NCI-H1105 treated with DMSO at 0.1 percent for 48 hours (cell line): ENCODE measurements around the gene ANKRD34C.

Experiments used
- DNase-seq: peaks from one replicate; lab custom pipeline; 2025; lab: John Stamatoyannopoulos, UW

ANKRD34C gene

DNA sequence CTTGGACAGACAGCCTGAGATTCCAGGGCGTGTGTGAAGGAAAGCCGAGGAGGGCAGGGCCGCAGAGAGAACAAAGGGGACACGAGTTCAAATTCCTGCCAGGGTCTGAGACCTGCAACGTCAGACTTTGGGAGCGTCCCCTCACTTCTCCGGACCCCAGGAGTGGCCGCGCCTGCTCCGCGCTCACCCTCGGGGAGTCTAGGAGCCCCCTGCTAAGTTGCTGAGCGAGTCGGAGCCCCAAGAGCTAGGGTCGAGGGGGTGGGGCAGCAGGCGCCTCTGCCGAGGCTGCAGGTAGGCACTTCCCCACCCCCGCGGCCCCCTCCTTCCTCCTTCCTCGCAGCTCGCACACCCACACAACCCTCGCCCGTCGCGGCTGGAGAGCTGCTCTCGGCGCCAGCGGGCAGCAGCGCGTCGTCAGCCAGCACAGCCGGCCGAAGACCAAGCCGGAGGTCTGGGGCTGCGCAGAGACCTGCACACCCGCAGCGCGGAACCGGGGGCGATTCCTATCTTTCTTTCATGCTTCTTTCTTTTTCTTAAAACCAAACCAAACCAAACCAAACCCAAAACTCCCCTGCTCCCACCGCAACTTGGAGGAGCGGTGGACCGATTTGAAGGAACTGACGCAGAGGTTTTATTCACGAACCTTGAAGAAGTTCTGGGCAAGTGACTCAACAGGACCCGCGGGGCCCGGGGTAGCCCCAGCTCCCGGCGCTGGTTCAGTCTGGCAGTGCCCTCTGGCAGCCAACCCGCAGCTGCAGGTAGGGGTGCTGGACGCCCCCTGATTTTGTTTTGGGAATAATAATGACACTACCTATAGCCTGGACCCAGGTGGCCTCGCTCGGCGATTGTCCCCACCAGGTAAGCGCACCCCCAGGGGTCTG, at the start of gene ANKRD34C:
TSS of gene ANKRD34C (plus strand) at position 352 of the 881 bp plus-strand sequence. CDS start 10,563 bp downstream, outside the sequence.
- peak; percentile 2 for DNase-seq

DNA sequence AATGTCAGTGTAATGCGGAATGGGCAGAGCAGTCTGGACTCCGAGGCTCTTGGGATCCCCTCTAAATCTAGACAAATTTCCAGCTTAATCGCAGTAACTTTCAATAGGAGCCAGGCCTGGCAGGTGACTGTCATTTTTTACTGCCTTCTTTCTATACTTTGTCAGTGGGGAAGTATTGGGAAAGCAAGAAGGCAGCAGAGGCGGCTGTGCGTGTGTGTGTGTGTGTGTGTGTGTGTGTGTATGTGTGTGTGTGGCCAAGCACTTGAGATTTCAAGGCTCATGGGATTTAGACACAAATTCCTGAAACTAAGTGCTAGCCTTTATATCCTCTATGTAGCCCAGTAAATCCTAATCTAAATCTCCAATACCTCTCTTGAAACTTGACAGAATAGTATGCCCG, 49.3 kb upstream of the ANKRD34C start:
- no peak for DNase-seq

DNA sequence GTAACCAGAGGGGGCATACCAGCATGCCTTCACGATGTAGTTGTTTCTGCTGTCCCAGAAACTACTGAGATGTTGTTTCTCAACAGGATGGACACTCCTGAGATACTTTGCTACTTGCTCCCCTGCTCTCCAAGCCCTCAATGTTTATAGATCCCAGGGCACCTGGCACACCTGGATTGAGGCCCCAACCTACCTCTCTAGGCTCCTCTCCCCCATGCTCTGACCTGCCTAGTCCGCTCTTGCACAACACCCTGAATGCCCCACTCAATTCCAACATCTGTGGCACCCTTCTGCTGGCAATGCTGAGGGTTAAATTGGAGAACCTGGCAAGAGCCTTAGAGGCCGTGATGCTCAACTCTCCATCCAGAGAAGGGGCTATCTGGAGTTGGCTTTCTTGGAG, 42.5 kb upstream of the ANKRD34C start:
- DNase-seq, result no peak

DNA sequence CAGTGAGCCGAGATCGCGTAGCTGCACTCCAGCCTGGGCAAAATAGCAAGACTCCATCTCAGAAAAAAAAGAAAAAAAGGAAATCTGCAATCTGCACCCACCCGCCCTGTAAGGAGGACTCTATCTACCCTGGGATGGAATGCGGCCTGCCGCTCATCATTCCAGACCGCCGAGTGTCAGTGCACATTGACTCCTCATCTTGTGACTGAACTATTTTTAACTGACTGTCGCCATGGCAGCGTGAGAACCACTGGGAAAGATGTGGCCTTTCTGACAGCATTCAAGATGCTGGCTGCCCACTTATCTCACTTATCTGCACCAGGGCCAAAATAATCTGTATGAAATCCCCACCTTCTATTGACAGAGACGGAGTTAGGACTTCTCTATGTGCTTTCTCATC, 38.8 kb upstream of the ANKRD34C start:
- DNase-seq, result no peak

DNA sequence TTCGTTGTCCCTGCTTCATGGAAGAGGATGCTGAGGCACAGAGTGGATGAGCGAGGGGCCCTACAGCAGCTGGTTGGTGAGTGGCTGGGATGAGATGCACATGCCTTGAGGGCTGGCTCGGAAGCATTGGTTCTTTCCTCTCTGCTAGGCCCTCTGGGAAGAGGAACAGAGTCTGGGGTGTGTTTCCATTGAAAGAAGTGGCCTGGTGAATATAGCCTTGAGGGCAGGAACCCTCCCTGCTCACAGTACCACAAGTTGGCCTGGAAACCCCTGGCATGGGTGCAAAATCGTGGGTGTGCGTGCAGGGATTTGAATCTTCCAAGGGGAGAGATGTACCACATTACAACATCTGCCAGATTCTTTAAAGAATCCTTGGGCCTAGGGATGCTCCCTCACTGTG, 37.6 kb upstream of the ANKRD34C start:
- DNase-seq, result no peak

DNA sequence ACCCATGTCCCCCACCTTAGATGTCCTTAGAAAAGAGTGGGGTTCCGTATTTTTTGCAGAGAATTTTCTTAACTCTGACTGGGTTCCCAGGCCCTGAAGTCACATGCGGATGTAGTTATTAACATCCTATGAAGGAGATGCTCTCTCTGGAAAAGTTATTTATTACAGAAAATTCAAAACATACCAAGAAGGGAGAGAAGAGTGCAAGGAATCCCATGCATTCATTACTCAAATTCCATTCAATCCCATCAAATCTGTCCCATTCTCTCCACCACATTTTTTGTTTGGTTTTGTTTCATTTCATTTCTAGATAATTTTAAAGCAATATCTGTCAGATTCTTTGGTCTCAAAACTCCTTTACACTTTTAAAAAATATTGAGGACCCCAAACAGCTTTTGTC, 34.3 kb upstream of the ANKRD34C start:
- no peak for DNase-seq

DNA sequence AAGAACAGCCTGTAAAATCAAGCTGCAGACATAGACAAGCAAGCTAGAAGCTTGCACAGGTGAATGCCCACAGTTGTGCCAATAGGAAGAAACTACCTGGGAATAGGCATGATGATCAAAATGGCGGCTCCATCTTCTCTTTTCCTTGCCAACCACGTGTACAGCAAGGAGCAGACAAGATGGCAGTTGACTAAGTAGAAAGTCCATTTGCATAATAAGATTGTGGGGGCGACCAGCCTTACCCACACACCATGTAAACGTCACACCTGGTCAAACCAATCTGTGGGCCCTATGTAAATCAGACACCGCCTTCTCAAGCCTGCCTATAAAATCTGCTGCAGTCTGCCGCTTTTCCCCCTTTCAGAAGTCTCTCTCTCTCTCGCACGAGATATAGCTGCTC, 25.1 kb upstream of the ANKRD34C start:
- no peak for DNase-seq

DNA sequence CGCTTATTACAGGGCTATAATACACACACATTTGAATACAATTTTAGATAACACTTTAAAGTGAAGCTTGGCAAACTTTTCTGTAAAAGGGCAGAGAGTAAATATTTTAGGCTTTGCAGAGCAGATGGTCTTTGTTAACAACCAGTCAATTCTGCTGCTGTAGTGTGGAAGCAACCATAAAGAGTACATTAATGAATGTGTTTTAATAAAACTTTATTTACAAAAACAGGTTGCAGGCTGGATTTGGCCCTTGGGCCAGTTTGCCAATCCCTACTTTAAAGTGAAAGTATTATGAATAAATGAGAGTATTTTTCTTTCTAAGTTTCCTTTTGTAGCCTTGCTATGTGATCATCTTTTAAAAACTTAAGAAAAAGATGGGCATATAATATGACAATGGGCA, 20.7 kb upstream of the ANKRD34C start:
- DNase-seq, result no peak

DNA sequence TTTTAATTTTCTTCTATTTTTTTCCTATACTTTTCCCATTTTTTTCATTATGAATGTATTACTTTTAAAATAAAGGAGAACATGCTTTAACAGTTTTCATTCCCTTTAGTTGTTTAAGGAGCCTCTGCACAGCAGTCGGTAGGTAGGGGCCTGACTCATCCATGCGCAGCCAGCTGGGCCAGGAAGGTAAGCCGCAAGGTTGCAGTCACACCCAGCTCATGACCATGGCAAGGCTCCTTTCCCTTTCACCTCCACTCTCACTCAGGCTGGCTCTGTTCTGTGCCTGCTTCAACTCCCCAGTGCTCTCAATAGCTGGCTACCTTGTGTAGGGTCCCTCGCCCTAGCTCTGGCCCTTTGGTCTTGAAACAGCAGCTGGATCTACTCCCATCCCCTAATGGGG, 17.4 kb upstream of the ANKRD34C start:
- DNase-seq, result no peak

DNA sequence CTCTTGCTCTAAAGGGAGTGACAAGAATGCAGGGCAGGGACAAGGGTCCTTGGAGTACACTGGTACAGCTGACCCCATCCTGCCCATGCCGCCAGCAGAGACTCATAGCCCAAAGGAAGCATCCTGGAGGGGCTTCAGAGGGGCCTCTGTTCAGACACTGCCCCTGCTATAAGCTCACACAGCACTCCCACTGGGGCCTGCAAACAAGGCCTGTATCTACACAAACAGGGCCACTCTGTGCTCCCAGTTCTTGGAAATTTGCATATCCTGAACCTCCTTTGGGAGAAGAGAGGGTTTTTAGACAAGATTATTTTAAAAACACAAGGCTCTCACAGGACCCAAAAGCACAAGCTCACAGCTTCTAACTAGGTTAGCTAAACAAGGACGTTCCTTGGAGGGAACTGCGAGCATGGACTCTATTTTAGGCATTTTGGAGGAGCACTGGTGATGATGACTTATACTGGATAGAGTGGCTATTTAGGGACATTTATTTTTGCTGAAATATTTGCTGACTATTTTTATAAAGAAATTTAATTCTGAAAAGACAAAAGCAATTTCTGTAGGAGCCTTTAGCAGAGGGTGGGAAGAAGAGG, 16.4 kb upstream of the ANKRD34C start:
- DNase-seq, result no peak

DNA sequence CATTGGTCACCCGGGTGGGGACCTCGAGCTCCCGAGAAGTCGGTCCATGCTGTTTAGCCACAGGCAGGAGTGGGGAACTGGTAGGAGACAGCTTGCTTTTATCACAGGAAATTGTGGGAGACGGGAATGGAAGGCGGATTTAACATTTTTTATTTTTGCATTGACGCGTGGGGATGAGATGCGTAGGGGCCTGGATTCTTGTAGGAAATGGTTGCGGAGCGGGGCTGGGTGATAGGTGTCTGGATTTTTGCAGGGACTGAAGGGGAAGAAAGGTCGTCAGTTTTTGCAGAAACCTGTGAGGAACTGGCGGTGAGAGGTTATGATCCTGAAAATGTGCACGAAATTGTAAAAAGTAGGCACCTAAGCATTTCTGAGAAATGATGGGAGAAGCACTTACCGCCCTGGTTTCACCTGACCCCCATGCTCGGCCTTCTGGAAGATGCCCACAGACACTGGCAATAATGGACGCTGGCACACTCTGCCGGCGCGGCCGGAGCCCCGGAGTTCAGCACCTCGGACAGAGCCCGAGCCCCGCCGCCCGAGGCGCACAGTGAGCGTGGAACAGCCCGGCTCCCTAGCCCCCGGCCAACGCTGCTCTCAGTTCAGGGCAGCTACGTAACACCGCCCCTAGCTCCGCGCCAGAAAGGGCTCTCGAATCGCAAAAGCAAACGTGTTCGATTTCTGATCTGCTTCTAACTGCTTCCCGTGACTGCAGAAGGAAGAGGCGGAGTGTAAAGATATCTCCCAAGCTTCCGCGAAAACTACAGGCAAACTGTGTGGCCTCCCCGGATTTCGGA, 928 bp downstream of the ANKRD34C start:
- DNase-seq, result no peak

DNA sequence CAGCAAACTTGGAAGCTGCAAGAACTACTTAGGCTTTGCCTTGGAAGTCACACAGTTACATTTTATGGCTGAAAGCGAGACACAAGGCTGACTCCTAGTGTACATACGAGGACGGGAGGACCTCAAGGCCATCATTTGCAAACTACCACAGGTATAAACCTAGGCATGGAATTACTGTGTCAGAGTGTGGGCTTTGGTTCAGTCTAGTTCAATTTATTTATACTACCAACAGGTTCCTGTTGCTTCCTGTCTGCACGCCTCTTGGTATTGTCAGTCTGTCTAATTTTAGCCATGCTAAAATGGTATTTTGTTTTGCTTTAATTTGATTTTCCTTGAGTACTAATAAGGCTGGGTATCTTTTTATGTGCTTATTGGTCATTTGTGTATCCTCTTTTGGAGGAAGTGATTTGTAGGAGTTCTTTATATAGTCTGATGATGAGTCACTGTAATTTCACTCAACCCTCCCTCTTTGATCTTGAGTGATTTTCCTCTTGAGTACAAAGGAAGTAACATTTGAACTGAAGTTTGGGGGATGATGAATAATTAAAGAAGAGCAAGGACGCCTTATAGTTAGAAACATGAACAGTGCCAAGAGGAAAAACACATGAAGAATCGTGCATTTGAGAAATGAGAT, 8.2 kb downstream of the ANKRD34C start:
- no peak for DNase-seq

DNA sequence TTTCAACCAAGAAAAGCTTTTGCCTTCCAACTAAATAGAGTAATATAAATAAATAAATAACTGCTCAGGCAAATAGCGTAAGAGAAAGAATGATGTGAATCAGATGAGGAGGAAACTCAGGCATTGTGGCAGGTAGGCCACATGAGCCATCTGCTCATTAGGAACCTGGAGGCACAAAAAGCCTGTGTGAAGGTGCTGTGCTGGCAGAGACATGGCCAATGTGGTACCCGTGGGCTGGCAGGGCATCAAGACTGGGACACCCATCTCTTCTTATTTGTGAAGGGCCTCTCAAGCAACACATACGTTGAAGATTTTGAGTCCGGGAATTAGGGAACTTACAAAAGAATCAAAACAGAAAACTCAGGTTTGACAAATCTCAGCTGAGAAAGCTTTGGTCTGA, 9.5 kb downstream of the ANKRD34C start:
- no peak for DNase-seq

DNA sequence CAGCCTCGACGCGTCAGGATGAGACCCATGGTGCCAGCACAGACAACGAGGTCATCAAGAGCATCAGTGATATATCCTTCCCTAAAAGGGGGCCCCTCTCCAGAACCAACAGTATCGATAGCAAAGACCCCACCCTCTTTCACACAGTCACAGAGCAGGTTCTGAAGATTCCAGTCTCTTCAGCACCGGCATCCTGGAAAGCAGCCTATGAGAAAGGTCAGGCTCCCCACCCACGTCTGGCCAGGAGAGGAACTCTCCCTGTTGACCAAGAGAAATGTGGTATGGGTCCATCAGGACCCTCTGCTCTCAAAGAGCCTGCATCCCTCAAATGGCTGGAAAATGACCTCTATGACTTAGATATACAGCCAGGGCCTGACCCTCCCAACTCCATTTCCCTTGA, 11.6 kb downstream of the ANKRD34C start:
- no peak for DNase-seq

DNA sequence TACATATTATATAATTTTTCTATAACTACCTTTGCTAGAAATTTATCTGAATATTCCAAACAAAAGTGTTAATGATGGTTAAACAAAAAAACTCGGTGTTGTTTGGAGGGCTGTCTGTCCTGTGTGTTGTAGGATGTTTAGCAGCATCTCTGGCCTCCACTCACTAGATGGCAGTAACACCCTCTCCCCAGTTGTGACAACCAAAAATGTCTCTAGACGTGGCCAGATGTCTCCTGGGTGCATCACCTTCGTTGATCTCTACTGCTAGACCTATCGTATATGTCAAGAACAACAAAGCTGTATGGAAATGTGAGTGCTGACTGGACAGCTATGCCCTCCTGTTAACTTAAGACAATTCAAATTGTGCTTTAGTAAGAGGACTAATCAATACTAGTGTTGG, 14.1 kb downstream of the ANKRD34C start:
- no peak for DNase-seq

DNA sequence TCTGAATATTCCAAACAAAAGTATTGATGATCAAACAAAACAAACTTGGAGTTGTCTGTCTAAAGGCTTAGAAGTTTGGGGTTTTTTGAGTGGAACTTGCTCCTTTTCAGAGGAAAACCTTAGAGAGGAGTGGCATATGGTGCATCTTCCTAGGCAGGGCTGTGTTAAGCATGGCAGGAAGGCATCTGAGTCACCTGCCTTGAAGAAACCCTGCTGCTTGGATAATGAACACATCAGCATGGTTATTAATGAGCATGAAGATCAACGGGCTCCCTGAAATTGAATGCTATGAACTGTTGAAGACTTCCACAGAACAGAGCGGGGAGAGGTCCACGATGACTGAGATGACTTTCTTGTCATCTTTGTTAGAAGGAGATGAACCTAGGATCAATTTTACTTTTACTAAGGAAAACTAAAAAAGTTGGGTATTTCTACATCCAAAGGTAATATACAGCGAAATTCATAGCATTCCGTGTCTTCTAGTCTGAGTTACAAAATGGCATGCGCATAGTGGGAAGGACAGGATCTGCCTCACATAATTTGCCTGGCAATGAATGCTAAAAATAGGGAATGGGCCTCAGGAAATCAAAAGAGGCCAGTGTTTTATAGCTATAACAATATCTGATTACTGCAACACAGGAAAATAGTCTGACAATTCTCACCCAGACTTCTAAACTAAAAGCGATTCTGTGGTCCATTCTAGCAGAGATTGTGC, 16.8 kb downstream of the ANKRD34C start:
- no peak for DNase-seq

DNA sequence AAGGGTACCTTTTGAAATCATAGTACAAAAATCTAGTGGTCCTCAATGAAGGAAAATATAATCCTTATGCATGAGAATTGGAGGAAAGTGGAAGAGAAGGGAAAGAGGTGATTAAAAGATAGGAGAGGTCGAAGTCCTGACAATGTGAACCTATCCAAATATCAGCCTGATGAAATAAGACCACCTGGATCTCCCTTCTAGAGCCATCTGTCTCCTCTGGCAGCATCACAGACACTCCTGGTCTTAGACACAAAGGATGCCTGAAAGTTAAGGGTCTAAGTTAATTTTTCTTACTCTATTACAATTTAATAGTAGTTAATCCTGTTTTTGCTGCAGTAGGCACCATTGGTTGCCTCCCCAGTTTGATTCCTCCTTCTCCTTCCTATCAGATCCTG, 17.3 kb downstream of the ANKRD34C start:
- no peak for DNase-seq

DNA sequence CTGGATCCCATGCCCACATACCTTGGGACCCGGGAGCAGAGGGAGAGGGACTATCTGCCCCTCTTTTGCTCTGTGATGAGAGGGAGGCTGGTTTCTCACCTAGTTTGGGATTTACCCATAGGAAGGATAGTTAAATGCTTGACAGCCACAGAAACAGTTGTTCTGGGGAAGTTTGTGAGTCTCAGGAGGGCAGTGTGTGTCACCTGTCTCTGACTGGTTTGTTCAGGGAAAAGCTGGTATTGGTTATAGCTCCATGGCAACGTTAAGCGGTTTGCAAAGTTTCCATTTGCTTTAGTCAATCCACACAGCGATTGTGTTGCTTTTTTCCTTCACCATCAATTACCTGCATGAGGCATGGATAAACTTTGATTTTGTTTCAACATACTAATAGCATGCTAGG, 24.7 kb downstream of the ANKRD34C start:
- DNase-seq, result no peak

DNA sequence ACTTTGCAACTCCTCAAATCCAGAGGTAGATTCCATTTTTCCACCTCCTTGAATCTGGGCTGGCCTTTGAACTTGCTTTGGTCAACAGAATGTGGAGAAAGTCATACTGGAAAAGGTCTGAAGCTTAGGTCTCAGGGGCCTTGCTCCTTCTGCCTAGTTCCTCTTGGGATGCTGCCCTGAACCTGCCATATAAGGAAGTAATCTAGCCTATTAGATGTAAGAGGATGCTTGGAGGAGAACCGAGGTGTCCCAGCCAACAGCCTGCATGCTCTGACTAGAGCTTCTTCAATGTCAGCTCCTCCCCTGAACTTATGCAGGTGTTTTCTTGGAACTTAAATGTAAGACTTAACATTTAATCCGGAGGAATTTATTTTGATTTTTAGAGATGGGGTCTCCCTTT, 26.4 kb downstream of the ANKRD34C start:
- DNase-seq, result no peak

DNA sequence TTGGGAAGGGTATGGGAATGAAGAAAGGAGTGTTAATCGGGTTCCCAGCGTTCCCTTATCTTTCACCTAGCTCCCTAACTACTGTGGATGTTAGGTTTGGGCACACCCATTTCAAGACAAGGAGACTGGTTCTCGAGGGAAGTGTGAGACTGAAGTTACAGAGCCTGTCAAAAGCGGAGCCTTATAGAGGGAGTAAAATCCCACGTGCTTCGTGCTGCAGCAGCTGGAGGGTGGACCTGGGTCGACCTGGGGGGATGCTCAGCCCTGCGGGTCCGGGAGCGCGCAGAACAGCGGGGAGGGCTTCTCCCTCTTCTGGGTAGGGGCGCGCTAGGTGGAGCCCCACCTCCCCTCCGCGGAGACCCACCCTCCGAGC, 28.1 kb downstream of the ANKRD34C start:
- DNase-seq, result peak; percentile 43

DNA sequence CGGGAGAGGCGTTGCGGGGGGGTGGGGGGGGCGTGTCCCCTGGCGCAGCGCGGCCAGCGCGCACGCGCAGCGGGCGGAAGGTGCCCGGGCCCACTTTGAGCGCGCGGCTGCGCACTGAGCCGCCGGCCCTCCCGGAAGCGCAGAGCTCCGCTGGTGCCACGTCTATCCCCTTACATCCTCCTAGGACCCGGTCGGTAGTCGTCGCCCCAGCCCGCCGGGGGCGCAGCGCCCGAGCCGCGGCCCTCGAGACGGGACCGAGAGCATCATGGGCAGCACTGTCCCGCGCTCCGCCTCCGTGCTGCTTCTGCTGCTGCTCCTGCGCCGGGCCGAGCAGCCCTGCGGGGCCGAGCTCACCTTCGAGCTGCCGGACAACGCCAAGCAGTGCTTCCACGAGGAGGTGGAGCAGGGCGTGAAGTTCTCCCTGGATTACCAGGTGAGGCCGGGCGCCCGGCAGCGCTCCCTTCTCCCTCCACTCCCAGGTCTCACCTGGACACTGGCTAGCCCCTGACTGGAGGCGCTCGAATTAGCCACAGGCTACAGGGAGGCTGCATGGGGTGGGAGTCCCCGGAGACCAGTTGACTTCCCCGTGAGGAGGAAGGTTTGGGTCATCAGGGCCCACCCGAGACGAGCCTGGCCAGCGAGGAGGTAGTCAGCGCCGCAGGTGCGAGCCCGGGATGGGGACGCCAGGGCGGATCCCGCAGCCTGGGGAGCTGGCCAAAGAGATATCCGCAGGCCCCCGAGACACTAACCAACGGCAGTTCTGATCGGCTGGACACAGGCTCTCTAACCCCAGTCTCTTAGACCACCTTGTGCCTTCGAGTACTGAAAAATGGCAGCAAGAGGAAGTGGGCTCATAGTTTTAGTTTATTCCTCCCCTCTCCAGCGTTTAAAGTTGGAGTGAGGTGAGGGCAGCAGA, 28.7 kb downstream of the ANKRD34C start, which contains the start of gene TMED3:
TSS of gene TMED3 (plus strand) at position 128 of the 916 bp plus-strand sequence. CDS start at position 266, 138 bp downstream.
- peak; percentile 68 for DNase-seq
